Colon (tissue), 2 donors: ENCODE data around the gene NLRC3.
"Not testable (repeated sequence)": the region's sequence is repeated elsewhere in the genome, so short reads cannot be mapped to it uniquely, and the experiment has no call there.

Source experiments
- FAIRE-seq: peaks from 2 replicates; lab custom pipeline; 2012; peaks lifted over from hg19 to GRCh38; lab: Jason Lieb, UNC
- donor health status: control.
- donor health status: control.

The NLRC3 gene

GRCh38 chr16:3513892-3514583, 63.2 kb downstream of the NLRC3 start:
- no peak for FAIRE-seq

DNA sequence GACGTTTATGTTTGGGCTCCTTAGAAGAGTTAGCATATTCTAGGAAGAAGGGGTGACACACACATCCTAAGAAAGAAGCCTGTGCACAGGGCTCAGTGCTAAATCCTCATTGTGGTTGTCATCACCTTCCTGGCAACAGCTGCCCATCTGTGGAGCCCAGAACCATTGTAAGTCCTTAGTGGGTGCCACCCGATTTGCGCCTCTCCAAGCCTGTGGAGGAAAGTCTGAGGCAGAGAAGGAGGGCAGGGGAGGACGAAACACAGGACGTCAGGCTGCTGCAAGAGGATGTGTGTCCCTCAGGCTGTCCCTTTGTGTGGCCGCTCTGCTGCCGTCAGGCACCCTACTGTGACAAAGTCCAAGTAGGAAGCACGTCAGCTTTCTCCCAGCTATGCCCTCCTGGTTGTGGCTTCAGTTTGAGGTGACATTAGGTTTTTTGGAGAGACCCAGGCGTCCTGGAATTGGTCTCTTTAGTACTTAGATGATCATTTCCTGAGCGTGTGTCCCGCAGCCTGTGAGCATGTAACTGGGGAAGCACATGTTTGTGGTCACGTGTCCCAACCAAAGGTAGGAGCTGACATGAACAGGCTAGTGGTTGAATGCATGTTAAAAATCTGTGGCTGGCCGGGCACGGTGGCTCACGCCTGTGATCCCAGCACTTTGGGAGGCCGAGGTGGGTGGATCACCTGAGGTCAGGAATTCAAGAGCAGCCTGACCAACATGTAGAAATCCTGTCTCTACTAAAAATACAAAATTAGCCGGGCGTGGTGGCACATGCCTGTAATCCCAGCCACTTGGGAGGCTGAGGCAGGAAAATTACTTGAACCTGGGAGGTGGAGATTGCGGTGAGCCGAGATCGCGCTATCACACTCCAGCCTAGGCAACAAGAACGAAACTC, 65.7 kb downstream of the NLRC3 start:
- FAIRE-seq: no peak

DNA sequence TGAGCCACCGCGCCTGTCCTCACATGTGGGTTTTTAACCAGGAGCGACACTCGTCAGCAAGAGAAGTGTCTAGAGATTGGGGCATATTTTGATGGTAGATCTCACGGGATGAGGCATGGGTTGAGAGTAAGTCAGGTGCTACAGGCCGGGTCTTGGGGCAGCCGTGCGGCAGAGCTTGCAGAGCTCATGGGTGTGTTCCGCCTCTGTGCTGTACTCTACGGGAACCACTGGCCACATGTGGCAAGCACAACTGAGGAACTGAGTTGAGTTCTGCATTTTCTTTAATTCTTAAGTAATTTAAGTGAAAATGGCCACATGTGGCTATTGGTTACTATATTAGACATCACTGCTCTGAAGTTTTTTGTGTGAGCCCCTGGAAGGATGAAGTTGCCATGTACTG, 66.8 kb downstream of the NLRC3 start:
- FAIRE-seq: no peak

DNA sequence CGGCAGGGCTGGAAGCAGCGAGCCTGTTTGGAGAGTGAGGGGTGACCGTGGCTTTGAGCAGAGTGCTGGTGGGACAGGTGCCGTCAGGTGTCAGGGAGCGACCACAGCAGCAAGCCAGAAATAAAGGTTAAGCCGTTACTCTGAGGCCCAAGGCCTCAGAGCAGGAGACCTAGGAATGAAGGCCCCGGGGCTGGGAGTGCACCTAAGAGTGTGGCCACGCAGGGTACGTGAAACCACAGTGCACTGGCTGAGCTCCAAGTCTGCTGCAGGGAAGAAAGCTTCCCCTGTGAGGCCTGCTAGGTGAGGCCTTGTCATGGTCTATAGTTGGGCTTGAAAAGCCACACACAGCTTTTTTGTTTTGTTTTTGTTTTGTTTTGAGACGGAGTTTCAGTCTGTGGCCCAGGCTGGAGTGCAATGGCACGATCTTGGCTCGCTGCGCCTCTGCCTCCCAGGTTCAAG, 67.7 kb downstream of the NLRC3 start:
- no peak for FAIRE-seq

DNA sequence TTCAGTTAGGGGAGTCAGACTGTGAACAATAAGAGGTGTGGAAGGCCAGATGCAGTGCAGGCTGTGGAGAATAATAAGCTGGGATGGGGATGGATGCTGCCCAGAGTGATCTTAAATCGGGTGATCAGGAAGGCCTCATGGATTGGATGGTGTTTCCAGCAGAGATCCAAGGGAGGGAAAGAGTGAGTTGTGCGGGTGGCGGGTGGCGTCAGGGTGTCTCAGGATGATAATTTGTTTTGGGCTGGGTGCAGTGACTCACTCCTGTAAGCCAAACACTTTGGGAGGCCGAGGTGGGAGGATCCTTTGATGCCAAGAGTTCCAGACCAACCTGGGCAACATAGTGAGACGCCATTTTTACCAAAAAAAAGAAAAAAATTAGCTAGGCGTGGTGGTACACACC, 68.5 kb downstream of the NLRC3 start:
- no peak for FAIRE-seq

GRCh38 chr16:3503523-3503922, 73.7 kb downstream of the NLRC3 start:
- no peak for FAIRE-seq

DNA sequence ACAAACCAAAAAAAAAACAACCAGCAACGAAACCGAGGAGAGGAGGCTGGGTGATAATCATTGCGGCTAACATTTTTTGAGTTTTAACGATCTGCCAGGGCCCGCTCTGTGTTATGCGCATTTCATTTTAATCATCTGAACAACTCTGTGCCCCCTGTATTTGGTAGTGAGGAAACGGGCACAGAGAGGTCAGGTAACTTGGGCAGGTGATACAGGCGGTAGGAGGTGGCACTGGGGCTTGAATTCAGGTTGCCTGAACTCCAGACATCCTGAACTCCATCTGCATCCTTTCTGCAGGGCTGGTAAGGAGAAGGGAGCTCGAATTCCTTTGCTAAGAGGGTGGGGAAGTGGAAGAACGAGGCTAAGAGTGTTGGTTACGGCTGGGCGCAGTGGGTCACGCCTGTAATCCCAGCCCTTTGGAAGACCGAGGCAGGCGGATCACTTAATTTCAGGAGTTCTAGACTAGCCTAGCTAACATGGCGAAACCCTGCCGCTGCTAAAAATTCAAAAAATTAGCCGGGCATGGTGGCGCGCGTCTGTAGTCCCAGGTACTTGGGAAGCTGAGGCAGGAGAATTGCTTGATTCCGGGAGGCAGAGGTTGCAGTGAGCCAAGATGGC, 75.3 kb downstream of the NLRC3 start:
- no peak for FAIRE-seq

DNA sequence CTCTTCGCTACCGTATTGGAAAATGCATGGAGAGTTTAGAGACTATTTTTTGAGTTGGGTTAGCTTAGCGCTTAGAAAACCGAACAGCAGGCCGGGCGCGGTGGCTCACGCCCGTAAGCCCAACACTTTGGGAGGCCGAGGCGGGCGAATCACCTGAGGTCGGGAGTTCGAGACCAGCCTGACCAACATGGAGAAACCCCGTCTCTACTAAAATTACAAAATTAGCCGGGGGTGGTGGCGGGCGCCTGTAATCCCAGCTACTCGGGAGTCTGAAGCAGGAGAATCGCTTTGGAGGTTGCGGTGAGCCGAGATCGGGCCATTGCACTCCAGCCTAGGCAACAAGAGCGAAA, 75.8 kb downstream of the NLRC3 start:
- FAIRE-seq: not testable (repeated sequence)

DNA sequence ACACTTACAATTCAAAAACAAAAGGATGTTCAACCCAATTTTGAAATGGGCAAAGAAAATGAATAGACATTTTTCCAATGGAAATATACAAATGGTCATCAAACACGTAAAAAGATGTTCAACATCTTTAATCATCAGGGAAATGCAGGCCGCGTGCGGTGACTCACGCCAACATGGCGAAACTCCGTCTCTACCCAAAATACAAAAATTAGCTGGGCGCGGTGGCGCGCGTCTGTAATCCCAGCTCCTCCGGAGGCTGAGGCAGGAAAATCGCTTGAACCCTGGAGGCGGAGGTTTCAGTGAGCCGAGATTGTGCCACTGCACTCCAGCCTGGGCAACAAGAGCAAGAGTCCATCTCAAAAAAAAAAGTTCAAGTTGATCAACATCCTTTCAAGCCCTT, 78.2 kb downstream of the NLRC3 start:
- FAIRE-seq: no peak

DNA sequence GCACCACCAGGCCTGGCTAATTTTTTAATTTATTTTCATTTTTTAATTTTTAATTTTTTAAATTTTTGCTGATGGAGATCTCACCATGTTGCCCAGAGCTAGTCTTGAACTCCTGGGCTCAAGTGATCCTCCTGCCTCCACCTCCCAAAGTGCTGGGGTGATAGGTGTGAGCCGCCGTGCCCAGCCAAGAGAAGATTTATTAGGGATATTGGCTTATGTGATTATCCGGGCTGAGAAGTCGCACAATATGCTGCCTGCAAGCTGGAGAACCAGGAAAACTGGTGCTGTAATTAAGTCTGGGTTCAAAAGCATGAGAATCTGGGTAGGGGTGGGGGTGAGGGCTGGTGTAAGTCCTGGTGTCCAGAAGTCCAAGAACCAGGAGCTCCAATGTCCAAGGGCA, 79.4 kb downstream of the NLRC3 start:
- FAIRE-seq: no peak

DNA sequence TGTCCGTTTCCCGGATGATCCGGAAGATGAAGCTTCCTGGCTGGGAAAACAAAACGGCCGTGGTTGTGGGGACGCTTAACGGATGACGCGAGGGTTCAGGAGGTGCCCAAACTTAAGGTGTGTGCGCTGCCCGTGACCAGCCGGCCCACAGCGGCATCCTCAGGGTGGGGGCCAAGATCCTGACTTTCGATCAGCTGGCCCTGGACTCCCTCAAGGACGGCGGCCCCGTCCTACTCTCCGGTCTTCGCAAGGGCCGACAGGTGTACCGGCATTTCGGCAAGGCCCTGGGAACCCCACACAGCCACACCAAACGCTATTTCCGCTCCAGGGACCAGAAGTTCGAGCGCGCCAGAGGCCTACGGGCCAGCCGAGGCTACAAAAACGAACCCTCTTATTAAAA, 80.8 kb downstream of the NLRC3 start:
- no peak for FAIRE-seq

GRCh38 chr16:3495176-3495575, 82.0 kb downstream of the NLRC3 start, which contains the start of gene C16orf90:
Gene C16orf90 (minus strand): TSS chr16:3495489. CDS start chr16:3495421, 68 bp downstream.
- FAIRE-seq: no peak

GRCh38 chr16:3494386-3494973, 82.7 kb downstream of the NLRC3 start:
- no peak for FAIRE-seq

DNA sequence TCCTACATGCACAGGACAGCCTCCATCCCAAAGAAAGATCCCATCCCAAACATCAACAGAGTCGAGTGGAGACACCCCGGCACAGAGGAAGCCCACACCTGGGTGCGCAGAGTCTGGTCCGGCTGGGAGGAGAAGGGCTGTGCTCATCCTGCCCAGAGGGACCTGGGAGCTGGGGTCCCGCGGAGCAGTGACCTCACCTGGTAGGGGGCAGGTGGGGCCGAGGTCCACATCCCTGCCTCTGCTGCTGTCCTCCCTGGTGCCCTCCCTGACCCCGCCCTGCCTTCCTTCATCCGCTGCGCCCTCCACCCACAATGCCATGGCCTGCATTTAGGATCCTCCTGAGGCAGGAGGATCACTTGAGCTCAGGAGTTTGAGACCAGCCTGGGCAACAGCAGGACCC, 84.8 kb downstream of the NLRC3 start:
- FAIRE-seq: no peak

DNA sequence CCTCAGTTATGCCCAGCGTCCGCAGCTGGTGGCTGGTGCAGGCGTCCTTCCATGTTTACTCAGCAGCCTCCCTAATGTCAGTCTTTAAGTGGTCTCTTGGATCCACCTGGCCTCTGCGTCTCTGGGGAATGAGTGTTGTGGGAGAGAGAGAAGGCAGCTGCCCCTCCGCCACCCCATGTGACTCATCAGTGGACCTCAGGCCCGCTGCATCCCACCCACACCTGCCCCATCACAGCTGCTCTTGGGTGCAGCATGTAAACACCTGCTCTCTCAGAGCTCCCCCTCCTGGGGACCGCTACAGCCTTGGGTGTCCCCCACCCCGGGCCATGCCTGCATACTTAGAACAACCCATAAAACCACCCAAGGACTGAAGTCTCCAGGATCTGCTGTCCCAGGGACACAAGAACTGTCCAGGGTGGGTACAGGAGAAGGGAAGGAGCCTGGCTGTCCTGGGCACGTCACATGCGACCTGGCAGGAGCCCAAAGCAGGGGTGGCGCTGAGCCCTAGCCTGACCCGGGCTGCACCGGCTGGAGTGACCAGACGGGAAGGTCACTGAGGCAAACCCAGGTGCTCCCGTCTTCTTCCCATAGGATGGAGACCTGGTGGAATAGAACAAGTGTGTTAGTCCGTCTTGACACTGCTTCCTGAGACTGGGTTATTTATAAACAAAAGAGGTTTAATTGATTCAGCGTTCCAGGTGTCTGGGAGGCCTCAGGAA, 86.1 kb downstream of the NLRC3 start:
- no peak for FAIRE-seq
